Measurements from ENCODE around the gene NME4.

DNA sequence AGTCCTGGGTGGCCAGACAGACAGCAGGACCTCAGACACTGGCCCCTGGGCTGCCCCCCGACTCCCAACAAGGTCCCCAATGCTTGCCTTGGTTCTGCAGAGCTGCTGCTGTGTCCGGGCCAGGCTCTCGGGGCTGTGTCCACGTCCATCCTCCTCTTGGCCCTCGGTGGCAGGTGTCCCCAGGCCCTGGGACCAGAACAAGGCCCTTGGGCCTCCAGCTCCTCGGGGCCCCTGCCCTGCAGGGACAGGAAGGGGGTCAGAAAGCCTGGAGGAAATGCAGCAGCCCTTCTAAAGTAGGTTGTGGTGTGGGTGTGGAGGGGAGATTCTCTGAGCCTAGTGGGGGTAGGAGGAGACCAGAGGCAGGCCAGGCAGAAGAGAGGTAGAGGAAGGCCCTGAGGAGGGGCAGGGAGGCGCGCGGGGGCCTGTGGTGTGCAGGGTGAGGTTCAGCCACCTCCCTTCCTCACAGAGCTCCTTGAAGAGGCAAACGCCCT, 42.0 kb upstream of the NME4 start:
- no peak for TF ChIP-seq TAF1 (IDR thresholded peaks at IDR 0.05; ENCODE audit: borderline replicate concordance, low read depth, low read length)
- no peak for TF ChIP-seq POLR2A (IDR thresholded peaks at IDR 0.05; ENCODE audit: low read depth, low read length)

Data from GM12892 (cell line).